Posterior cingulate gyrus (tissue), 11 donors: ENCODE results near the gene S100A3.
A peak's percentile ranks its signal among the peaks of the same experiment; 100 is the strongest.
"Not testable (repeated sequence)": the region's sequence is repeated elsewhere in the genome, so short reads cannot be mapped to it uniquely, and the experiment has no call there.

ENCODE experiments used
- DNase-seq, 10 donors: peaks; one replicate each; pipeline versions ENCODE4 v3.0.0 to v3.0.0-alpha.2; 2020 to 2021; ENCODE audit warnings: mixed read lengths in 3 of 10
- intact Hi-C: fragments of 100-400 bp; cut with DNase I; formaldehyde crosslinking; loops from one replicate; pipeline ENCODE4 v1.15.1; 2023

Gene S100A3, protein sequence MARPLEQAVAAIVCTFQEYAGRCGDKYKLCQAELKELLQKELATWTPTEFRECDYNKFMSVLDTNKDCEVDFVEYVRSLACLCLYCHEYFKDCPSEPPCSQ

GRCh38 chr1:153548722-153549688 lies at the start of gene S100A3:
Gene S100A3 (minus strand): TSS chr1:153549258. CDS start chr1:153548485, 773 bp downstream.
- DNase-seq = peak in 2 of 10 donors; percentile 32 to 78
- intact Hi-C loops = no loop called here

DNA sequence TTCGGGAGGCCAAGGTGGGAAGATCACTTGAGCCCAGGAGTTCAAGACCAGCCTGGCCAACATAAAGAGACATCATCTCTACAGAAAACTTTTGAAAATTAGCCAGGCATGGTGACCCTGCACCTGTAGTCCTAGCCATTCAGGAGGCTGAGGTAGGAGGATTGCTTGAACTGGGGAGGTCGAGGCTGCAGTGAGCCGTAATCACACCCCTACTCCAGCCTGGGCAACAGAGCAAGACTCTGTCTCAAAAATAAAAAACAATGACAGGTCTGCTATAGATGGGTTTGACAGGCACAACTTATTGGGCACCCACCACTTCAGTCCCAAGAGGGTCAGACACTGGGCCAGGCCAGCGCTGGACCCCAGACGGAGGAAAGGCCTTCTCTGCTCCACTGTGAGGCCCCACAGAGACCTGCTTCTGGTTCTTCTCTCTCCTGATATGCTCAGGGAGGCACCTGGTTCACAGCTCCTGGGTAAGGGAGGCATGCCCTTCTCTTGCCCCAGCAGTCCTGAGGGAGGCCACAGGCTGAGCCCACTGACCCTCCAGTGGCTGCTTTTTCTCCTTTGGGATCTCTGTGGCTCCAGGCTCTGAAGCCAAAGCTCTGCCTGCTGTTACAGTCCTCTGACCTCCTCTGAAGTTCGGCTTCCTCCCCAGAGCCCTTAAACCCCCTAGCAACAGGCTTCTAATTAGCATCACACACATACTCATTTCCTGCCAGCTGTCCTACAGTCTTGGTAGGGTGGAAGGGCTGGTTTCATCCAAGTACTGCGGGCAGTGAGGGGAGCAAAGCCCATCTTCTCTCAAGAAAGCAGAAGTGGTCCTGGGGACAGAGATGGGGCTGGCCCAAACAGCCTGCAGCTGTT lies 49.5 kb upstream of the S100A3 start:
- DNase-seq = peak in 1 of 10 donors; percentile 41
- intact Hi-C loops = no loop called here

- intact Hi-C loops = no loop called here
- DNase-seq = no peak
Observed at GRCh38 chr1:153597206-153597605, 48.1 kb upstream of the S100A3 start.

DNA sequence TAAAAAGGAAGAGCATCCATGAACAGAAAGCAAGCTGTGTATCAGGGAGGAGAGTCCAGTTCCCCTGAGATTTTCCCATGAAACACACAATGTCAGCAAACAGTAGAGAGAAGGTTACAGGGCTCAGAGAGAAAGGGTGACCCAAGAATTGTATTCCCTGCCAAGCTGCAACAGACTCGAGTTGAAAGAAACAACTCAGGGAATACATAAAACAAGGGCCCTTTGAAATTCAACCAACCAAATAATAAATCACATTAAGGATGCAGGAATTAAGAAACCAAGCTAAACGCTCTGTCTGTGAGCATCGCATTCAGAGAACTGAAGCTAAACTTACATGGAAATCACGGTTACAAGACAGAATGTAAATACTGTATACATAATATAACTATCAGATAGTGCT lies 43.7 kb upstream of the S100A3 start:
- intact Hi-C loops = no loop called here
- peak in 1 of 10 donors; percentile 3 for DNase-seq

- intact Hi-C loops = no loop called here
- DNase-seq = no peak
Observed at GRCh38 chr1:153588482-153588881, 39.4 kb upstream of the S100A3 start.

DNA sequence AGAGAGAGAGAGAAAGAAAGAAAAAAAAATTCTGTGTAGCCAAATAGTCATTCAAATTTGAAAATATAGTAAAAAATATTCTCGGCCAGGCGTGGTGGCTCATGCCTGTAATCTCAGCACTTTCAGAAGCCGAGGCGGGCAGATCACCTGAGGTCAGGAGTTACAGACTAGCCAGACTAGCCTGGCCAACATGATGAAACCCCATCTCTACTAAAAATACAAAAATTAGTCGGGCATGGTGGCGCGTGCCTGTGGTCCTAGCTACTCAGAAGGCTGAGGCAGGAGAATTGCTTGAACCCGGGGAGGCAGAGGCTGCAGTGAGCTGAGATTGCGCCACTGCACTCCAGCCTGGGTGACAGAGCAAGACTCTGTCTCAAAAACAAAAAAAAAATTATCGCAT lies 39.0 kb upstream of the S100A3 start:
- intact Hi-C loops = not testable (repeated sequence)
- DNase-seq = peak in 1 of 10 donors; percentile 18

DNA sequence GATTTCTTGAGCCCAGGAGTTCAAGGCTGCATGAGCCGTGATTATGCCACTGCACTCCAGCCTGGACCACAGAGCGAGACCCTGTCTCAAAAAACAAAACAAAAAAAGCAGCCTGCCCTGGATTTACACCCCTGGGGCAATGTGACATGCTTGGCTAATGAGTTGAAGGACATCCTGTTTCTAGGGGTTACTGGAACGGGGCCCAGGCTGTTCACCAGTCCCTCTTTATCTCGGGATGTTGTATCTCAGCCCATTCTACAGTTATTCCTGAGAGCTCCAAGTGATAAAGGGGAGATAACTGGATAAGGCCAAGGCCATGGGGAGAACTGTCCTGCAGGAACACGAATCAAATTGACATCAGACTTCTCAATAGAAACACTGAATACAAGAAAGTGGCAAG lies 38.3 kb upstream of the S100A3 start:
- intact Hi-C loops = no loop called here
- peak in 1 of 10 donors; percentile 44 for DNase-seq

- no peak for DNase-seq
- intact Hi-C loops = no loop called here
Observed at GRCh38 chr1:153586347-153586746, 37.3 kb upstream of the S100A3 start.

DNA sequence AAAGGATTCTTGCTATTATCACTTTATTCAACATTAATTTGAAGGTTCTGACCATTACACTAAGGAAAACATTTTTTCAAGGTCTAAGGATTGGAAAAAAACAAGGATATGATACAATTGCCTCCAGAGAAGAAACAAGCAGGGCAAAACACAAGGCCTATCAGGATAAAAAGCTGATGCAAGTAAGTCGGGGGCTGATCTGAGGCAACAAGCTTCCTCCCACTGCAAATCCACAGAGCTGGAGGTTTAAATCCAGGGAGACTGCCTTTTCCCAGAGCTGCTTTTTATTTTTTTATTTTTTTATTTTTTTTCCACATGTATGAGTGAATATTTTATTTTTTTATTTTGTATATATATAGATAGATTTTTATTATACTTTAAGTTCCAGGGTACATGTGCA lies 35.9 kb upstream of the S100A3 start:
- intact Hi-C loops = no loop called here
- no peak for DNase-seq

DNA sequence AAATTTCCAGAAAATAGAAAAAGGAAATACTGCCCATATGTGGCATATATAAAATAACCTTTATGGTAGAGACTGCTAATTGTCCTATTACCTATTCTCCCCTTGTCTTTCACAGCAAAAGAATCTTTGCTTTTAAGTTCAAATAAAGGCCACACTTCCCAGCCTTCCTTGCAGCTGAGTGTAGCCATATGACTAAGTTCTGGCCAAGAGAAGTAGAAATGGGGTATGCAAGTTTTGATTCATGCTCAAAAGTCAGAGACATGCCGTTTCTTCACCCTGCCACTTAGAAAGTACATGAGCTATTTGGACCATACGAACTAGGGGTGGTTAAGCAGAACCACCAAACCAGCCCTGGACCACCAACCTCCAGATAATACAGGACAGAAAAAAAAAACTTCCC lies 34.9 kb upstream of the S100A3 start:
- intact Hi-C loops = no loop called here
- DNase-seq = no peak

DNA sequence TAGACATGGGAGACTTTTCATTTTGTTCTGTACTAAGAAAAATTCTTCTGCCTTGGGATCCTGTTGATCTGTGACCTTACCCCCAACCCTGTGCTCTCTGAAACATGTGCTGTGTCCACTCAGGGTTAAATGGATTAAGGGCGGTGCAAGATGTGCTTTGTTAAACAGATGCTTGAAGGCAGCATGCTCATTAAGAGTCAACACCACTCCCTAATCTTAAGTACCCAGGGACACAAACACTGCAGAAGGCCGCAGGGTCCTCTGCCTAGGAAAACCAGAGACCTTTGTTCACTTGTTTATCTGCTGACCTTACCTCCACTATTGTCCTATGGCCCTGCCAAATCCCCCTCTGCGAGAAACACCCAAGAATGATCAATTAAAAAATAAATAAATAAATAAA lies 34.5 kb upstream of the S100A3 start:
- peak in 1 of 10 donors; percentile 15 for DNase-seq

GRCh38 chr1:153582836-153583235 lies 33.8 kb upstream of the S100A3 start:
- intact Hi-C loops = not testable (repeated sequence)
- peak in 1 of 10 donors; percentile 81 for DNase-seq

More for the DNA sequence above, 34.5 kb upstream of the S100A3 start:
- intact Hi-C loops = not testable (repeated sequence)

- DNase-seq = peak in 1 of 10 donors; percentile 43
- intact Hi-C loops = no loop called here
Observed at GRCh38 chr1:153578936-153579335, 29.9 kb upstream of the S100A3 start.

- intact Hi-C loops = no loop called here
- no peak for DNase-seq
Observed at GRCh38 chr1:153578490-153578889, 29.4 kb upstream of the S100A3 start.

DNA sequence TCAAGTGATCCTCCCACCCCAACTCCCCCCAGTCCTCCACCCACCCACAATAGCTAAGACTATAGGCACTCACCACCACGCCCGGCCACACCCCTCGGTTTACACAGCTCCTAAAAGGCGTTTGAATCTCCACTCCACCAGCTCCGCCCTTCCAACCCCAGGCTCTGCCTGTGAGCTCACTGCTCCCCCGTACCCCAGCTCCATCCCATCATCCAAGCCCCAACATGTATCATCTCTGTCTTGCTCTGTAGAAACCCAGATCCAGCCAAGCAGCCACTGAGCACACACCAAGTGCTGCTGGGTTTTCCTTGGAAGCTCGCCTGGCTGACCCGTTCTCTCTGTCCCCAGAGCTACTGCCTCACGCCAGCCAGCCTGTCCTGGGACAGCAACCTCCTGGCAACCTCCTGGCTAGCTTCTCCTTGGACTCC lies 28.6 kb upstream of the S100A3 start:
- intact Hi-C loops = no loop called here
- DNase-seq = peak in 2 of 10 donors; percentile 40 to 81

GRCh38 chr1:153577138-153577537 lies 28.1 kb upstream of the S100A3 start:
- DNase-seq = no peak
- intact Hi-C loops = no loop called here

- intact Hi-C loops, DNase-seq: not testable (repeated sequence)
Observed at GRCh38 chr1:153575497-153575896, 26.4 kb upstream of the S100A3 start.

DNA sequence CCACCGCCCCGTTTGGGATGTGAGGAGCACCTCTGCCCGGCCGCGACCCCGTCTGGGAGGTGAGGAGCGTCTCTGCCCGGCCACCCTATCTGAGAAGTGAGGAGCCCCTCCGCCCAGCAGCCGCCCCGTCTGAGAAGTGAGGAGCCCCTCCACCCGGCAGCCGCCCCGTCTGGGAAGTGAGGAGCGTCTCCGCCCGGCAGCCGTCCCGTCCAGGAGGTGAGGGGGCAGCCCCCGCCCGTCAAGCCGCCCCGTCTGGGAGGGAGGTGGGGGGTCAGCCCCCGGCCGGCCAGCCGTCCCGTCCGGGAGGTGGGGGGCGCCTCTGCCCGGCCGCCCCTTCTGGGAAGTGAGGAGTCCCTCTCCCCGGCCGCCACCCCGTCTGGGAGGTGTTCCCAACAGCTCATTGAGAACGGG lies 26.0 kb upstream of the S100A3 start:
- intact Hi-C loops = not testable (repeated sequence)
- peak in 1 of 10 donors; percentile 77 for DNase-seq

GRCh38 chr1:153573351-153573750 lies 24.3 kb upstream of the S100A3 start:
- intact Hi-C loops = loop anchor here (2.0 to 5.0 kb wide), 4 partner anchors 54 to 174 kb away; partner anchors contain the start of genes ILF2, S100A1, S100A13 and SNAPIN
- no peak for DNase-seq

DNA sequence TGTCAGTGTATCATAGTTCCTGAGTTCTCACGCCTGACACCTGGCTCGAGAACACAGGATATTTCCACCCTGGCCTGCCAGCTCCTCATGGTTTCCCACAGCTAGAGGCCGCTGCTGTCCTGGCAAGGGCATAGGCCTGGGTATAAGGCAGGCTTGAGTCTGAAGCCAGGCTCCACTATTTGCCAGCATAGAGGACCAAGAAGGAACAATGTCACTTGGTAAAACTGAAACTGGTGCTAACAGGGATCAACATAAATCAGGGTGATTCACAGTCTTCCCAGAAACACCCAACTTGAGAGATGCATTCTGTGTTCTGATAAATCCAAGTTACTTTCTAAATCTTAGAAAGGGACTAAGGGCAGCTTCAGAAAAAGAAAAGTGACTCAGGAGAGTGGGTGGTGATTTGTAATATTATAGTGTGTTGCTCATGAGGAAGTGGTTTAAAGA lies 23.5 kb upstream of the S100A3 start:
- peak; percentile 53 to 96 (median 82) for DNase-seq
- intact Hi-C loops = loop anchor here (2.0 to 5.0 kb wide), 4 partner anchors 55 to 175 kb away; partner anchors contain the start of genes ILF2, S100A1, S100A13 and SNAPIN
